Epithelial cell of esophagus (primary cell): Measurements from ENCODE around the gene RERE.
"Not testable (repeated sequence)": the region's sequence is repeated elsewhere in the genome, so short reads cannot be mapped to it uniquely, and the experiment has no call there.

Source experiments
- DNase-seq: peaks from one replicate; pipeline ENCODE4 v3.0.0; 2010; ENCODE audit warnings: low read depth
- H3K4me3 ChIP-seq: 2 replicates; pipeline ENCODE4 v1.5.1; 2011; ENCODE audit warnings: mild to moderate bottlenecking, low read length, control low read depth
- TF ChIP-seq, protein P1 (sequence below): IDR thresholded peaks from 2 replicates; pipeline ENCODE4 v1.5.1; 2011; ENCODE audit warnings: low read depth, mild to moderate bottlenecking, low read length, control low read depth, inconsistent platforms; ENCODE audit not compliant: insufficient read depth; ENCODE audit errors: missing control alignments

The RERE gene

DNA sequence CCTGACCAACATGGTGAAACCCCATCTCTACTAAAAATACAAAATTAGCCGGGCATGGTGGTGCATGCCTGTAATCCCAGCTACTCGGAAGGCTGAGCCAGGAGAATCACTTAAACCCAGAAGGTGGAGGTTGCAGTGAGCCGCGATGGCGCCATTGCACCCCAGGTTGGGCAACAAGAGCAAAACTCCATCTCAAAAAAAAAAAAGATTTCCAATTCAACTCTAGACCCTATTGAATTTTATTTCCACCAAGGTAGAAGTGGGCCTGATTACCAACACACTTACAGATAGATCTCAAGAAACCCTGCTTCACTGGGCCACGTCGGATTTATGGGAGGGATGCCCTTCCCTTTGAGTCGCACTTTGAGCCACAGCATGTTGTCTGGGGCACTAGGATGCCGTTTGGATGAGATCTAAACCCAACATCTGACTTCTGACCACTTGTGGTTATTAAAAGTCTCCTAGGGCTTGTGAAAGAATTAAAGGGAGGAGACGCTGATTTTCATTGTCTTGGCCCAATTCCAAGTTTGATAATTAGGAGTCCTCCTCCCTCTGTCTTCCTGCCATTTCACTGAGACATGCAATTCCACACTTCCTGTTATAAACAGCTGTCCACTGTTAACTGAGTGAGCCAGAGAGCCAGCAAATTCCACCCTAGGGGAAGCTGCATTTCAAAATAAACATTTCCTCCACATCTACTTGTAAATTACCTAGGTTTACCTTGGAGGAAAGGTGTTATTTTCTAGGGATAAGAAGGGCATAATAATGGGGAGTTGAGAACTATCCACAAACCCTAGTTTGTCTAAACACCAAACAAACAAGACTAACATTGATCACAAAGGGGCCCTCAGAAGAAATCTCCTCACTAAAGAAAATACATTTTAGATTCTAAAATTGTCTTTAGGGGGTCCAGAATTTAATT, 5.2 kb upstream of the RERE start:
- no peak overlapping the region for H3K4me3 ChIP-seq
- TF ChIP-seq, protein P1, sequence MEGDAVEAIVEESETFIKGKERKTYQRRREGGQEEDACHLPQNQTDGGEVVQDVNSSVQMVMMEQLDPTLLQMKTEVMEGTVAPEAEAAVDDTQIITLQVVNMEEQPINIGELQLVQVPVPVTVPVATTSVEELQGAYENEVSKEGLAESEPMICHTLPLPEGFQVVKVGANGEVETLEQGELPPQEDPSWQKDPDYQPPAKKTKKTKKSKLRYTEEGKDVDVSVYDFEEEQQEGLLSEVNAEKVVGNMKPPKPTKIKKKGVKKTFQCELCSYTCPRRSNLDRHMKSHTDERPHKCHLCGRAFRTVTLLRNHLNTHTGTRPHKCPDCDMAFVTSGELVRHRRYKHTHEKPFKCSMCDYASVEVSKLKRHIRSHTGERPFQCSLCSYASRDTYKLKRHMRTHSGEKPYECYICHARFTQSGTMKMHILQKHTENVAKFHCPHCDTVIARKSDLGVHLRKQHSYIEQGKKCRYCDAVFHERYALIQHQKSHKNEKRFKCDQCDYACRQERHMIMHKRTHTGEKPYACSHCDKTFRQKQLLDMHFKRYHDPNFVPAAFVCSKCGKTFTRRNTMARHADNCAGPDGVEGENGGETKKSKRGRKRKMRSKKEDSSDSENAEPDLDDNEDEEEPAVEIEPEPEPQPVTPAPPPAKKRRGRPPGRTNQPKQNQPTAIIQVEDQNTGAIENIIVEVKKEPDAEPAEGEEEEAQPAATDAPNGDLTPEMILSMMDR = no peak
- DNase-seq = peak; percentile 63

DNA sequence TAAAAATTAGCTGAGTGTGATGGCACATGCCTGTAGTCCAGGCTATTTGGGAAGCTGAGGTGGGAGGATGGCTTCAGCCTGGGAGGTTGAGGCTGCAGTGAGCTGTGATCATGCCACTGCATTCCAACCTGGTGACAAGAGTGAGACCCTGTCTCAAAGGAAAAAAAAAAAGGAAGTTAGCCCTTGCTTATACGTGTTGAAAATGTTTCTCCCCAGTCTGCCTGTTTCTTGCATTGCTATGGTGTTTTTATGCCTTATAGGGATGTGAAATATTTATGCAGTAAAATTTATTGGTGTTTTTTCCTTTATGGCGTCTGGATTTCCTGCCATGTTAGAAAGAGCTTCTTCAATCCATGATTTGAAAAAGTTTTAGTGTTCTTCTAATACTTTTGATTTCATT, 3.6 kb upstream of the RERE start:
- TF ChIP-seq, protein P1 = no peak
- no peak overlapping the region for H3K4me3 ChIP-seq
- no peak for DNase-seq

DNA sequence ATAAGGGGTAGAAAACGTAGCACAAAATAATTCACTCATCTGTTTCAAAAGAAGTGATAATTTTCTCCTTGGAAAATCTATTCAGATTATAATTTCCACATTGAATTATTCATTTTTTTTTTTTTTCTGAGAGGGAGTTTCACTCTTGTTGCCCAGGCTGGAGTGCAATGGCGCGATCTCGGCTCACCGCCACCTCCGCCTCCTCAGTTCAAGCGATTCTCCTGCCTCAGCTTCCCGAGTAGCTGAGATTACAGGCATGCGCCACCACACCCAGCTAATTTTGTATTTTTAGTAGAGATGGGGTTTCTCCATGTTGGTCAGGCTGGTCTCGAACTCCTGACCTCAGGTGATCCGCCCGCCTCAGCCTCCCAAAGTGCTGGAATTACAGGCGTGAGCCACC, 1.3 kb upstream of the RERE start:
- not testable (repeated sequence) for DNase-seq, H3K4me3 ChIP-seq

DNA sequence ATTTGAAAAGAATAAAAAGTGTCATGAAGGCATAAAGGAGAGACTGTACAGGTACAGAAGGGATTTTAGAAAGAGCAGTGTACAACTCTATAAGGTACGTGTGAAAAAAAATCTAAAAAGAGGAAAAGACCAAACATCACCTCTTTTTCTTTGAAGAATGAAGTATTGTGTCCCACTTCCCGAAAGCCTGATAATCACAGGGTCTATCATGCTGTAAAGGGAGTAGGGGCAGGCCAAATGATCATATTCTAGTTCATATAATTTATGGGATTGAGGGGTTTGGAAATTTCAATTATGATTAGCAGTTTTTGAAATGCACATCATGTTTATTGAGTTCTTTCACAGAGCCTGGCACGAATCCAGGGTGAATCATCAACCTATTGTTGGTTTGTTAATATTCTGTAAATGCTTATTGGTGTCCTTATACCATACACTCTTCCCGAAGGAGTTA, 910 bp upstream of the RERE start:
- H3K4me3 ChIP-seq = peak overlapping the region; percentile 51
- TF ChIP-seq, protein P1 = no peak
- DNase-seq = peak; percentile 93

DNA sequence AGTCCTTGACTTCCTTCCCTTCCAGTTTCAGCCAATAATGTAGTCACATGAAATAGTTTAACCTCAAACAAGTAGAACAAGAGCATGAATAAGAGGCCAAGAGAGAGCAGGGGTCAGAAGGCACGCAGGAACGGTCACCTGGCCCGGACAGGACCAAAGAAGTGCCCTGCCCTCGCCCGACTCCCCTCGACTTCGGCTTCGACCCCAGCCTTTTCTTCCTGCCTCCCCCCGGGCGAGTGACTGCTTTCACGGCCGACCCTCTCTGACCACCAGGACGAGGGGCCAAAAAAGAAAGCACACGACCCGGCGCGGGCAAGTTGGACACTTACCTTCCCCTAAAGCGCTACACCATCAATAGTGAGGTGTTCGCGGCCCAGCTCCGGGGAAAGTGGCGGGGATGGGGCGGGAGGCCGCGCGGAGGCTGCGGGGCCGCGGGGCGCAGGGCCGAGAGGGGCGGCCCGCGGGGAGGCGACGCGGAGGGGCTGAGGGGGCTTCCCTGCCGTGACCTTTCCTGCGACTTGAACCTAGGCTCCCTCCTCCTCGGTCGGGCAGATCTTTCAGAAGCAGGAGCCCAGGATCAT, 519 bp downstream of the RERE start:
- TF ChIP-seq, protein P1 = no peak
- H3K4me3 ChIP-seq = peak overlapping the region; percentile 62
- no peak for DNase-seq

DNA sequence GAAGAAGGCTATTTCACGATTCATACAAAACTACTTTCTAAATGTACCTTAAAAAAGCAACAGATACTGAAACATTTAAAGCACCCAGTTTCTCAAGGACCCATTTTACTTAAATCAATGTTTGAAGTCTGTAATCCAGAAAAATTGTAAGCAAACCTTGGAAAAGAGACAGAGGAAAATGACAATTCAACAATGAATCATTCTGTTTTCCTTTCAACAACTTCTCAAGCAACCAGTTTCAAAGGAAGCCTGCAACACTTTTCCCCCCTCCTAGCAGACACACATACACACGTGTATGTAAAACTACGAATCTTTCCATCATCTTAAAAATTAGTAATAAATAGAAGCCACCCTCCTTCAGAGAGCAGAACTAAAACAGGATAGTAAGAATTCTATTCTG, 1.2 kb downstream of the RERE start:
- DNase-seq = peak; percentile 68

DNA sequence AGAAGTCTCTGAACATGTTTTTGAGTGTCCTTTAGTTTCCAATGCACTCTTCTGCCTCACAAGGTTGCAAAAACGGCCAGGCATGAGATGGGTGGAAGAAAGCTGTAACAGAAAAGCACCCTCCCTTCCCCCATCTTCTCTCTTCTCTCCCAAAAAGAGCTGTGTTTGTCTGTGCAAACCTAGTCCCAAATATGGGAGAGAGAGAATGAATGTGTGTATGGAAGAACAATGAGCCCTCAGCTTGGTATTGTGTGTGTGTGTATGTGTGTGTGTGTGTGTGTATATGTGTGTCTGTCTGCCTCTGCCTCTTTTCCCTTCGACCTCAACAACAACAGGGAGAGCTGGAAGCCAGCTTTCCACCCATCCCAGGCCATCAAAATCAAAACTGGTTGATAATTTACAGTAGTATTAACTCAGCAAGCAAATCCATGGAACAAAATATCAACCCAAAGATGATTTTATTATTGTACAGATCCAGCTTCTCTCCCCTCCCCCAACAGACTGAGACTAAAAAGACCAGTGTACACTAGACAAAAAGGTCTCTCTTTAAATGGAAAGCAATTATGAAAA, 1.8 kb downstream of the RERE start:
- H3K4me3 ChIP-seq = peak overlapping the region; percentile 62
- TF ChIP-seq, protein P1 = no peak
- peak; percentile 30 for DNase-seq

More for the DNA sequence above, 1.2 kb downstream of the RERE start:
- peak overlapping the region; percentile 62 for H3K4me3 ChIP-seq
- TF ChIP-seq, protein P1 = no peak
